HG03469 (cell line): ENCODE measurements around the gene FLT3LG.

Experiments
- ATAC-seq: cut with Tn5 transposase; IDR thresholded peaks from one replicate; pipeline ENCODE4 v1.9.1; 2021; ENCODE audit warnings: mild to moderate bottlenecking, moderate library complexity, moderate number of reproducible peaks; ENCODE audit not compliant: unreplicated experiment

FLT3LG gene

GRCh38 chr19:49507803-49508494, 33.9 kb downstream of the FLT3LG start:
- no peak for ATAC-seq

- ATAC-seq, result no peak
Observed at GRCh38 chr19:49512970-49513745, 39.1 kb downstream of the FLT3LG start.

- ATAC-seq, result no peak
Observed at GRCh38 chr19:49513746-49514118, 39.7 kb downstream of the FLT3LG start.

- ATAC-seq, result no peak
Observed at GRCh38 chr19:49514151-49514550, 40.1 kb downstream of the FLT3LG start.

- ATAC-seq, result no peak
Observed at GRCh38 chr19:49515767-49516166, 41.8 kb downstream of the FLT3LG start.

- no peak for ATAC-seq
Observed at GRCh38 chr19:49518033-49518432, 44.0 kb downstream of the FLT3LG start.

GRCh38 chr19:49520705-49521319, 46.8 kb downstream of the FLT3LG start:
- ATAC-seq, result no peak

- ATAC-seq, result no peak
Observed at GRCh38 chr19:49524812-49525455, 50.9 kb downstream of the FLT3LG start.

GRCh38 chr19:49528211-49528771, 54.3 kb downstream of the FLT3LG start:
- no peak for ATAC-seq

GRCh38 chr19:49530708-49531107, 56.7 kb downstream of the FLT3LG start:
- ATAC-seq, result no peak

- no peak for ATAC-seq
Observed at GRCh38 chr19:49533551-49534488, 59.8 kb downstream of the FLT3LG start.

- no peak for ATAC-seq
Observed at GRCh38 chr19:49534632-49535385, 60.8 kb downstream of the FLT3LG start.
